ENCODE data around the gene DDX4. TPM values are rescaled to one million over a fixed set of nuclear protein-coding genes. Genes with fewer than 3 reads are reported as not detected.

DDX4 gene
- polyA plus RNA-seq, 1 experiment = not detected

- no peak overlapping the region for H3K27ac ChIP-seq (ENCODE audit: low read depth, low read length)
- no peak for DNase-seq (ENCODE audit: low read depth, low spot score)
- POLR2A ChIA-PET = no interaction called here
- H3K9me3 ChIP-seq (ENCODE audit: control insufficient read depth, insufficient read depth, low read length) = no peaks in the 10 kb centered on the region
- CTCF ChIA-PET = no interaction called here
- peaks cover 6% of the 10 kb centered on the region for H3K27me3 ChIP-seq (ENCODE audit: control insufficient read depth, insufficient read depth, low read length)
- H3K4me3 ChIP-seq (ENCODE audit: low read depth, low read length) = peak overlapping the region; percentile 48
- TF ChIP-seq, protein P1, sequence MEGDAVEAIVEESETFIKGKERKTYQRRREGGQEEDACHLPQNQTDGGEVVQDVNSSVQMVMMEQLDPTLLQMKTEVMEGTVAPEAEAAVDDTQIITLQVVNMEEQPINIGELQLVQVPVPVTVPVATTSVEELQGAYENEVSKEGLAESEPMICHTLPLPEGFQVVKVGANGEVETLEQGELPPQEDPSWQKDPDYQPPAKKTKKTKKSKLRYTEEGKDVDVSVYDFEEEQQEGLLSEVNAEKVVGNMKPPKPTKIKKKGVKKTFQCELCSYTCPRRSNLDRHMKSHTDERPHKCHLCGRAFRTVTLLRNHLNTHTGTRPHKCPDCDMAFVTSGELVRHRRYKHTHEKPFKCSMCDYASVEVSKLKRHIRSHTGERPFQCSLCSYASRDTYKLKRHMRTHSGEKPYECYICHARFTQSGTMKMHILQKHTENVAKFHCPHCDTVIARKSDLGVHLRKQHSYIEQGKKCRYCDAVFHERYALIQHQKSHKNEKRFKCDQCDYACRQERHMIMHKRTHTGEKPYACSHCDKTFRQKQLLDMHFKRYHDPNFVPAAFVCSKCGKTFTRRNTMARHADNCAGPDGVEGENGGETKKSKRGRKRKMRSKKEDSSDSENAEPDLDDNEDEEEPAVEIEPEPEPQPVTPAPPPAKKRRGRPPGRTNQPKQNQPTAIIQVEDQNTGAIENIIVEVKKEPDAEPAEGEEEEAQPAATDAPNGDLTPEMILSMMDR (IDR thresholded peaks at IDR 0.05; ENCODE audit: low read depth, low read length) = no peak
Measured at GRCh38 chr5:55821731-55822512, 84.1 kb downstream of the DDX4 start.

GRCh38 chr5:55823151-55823796, 85.4 kb downstream of the DDX4 start:
- H3K27ac ChIP-seq (ENCODE audit: low read depth, low read length) = no peak overlapping the region
- ChIA-PET CTCF (no interaction called here), POLR2A (no interaction called here)
- no peak overlapping the region for H3K4me3 ChIP-seq (ENCODE audit: low read depth, low read length)
- no peak for DNase-seq (ENCODE audit: low read depth, low spot score)
- peaks cover 6% of the 10 kb centered on the region for H3K27me3 ChIP-seq (ENCODE audit: control insufficient read depth, insufficient read depth, low read length)
- H3K9me3 ChIP-seq (ENCODE audit: control insufficient read depth, insufficient read depth, low read length) = no peaks in the 10 kb centered on the region
- TF ChIP-seq, protein P1 (IDR thresholded peaks at IDR 0.05; ENCODE audit: low read depth, low read length) = no peak

DNA sequence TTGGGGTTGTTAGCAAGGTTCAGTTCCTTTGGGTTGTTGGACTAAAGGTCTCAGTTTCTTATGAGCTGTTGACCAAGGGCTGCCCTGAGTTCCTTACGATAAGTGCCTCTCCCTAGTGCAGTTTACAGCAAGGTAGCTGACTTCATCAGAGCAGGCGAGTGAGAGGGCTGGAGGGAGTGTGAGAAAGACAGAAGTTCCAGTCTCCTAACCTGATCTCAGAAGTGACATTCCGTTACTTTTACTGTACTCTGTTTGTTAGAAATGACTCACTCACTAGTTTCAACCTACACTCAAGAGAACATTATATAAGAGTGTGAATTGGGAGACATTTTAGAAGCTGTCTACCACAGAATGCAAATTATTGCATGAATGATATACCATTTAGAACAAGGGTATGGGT, 92.1 kb downstream of the DDX4 start:
- ChIA-PET CTCF (no interaction called here), POLR2A (interaction anchor here (0.7 kb wide), 1 partner anchor 48 kb away, joined by 3 read pairs; no protein-coding TSS in a partner anchor)
- Histone ChIP-seq H3K27me3 (ENCODE audit: control insufficient read depth, insufficient read depth, low read length) (peaks cover 4% of the 10 kb centered on the region), H3K4me3 (ENCODE audit: low read depth, low read length) (no peak overlapping the region), H3K9me3 (ENCODE audit: control insufficient read depth, insufficient read depth, low read length) (peaks cover 5% of the 10 kb centered on the region; the same call in 1 of the 2 replicates), H3K27ac (ENCODE audit: low read depth, low read length) (no peak overlapping the region)
- TF ChIP-seq, protein P1 (IDR thresholded peaks at IDR 0.05; ENCODE audit: low read depth, low read length) = no peak
- DNase-seq (ENCODE audit: low read depth, low spot score) = no peak

GRCh38 chr5:55832446-55832845, 94.6 kb downstream of the DDX4 start:
- Histone ChIP-seq H3K27me3 (ENCODE audit: control insufficient read depth, insufficient read depth, low read length) (no peaks in the 10 kb centered on the region), H3K9me3 (ENCODE audit: control insufficient read depth, insufficient read depth, low read length) (peaks cover 5% of the 10 kb centered on the region; the same call in 1 of the 2 replicates), H3K27ac (ENCODE audit: low read depth, low read length) (no peak overlapping the region), H3K4me3 (ENCODE audit: low read depth, low read length) (no peak overlapping the region)
- TF ChIP-seq, protein P1 (IDR thresholded peaks at IDR 0.05; ENCODE audit: low read depth, low read length) = no peak
- ChIA-PET POLR2A (no interaction called here), CTCF (no interaction called here)
- no peak for DNase-seq (ENCODE audit: low read depth, low spot score)

DNA sequence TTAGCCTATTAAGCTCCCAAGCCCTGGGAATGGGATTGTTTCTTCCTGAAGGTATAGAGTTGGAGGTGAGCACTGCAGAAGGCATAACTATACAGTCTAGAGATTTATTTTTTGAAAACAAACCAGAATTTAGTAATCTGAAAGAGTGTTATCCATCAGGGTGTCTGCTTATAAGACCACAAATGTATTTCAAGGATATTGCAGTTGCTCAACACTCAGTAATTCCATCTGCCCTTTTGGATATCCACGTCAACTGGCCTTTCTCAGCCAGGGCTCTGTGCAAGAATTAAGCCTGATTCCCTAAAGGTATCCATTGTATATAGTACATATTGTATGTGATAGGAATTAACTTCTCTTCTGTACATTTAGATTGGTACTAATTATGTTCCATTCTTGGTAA, 98.3 kb downstream of the DDX4 start:
- ChIA-PET POLR2A (no interaction called here), CTCF (no interaction called here)
- Histone ChIP-seq H3K9me3 (ENCODE audit: control insufficient read depth, insufficient read depth, low read length) (peaks cover 5% of the 10 kb centered on the region; the same call in 1 of the 2 replicates), H3K27me3 (ENCODE audit: control insufficient read depth, insufficient read depth, low read length) (no peaks in the 10 kb centered on the region), H3K4me3 (ENCODE audit: low read depth, low read length) (no peak overlapping the region), H3K27ac (ENCODE audit: low read depth, low read length) (no peak overlapping the region)
- no peak for DNase-seq (ENCODE audit: low read depth, low spot score)
- TF ChIP-seq, protein P1 (IDR thresholded peaks at IDR 0.05; ENCODE audit: low read depth, low read length) = no peak
